DMS153 treated with DMSO at 0.1 percent for 48 hours (cell line): ENCODE data around the gene HLCS.

Experiments used
- DNase-seq: peaks from one replicate; lab custom pipeline; 2025; ENCODE audit not compliant: unreplicated experiment; lab: John Stamatoyannopoulos, UW

The HLCS gene

DNA sequence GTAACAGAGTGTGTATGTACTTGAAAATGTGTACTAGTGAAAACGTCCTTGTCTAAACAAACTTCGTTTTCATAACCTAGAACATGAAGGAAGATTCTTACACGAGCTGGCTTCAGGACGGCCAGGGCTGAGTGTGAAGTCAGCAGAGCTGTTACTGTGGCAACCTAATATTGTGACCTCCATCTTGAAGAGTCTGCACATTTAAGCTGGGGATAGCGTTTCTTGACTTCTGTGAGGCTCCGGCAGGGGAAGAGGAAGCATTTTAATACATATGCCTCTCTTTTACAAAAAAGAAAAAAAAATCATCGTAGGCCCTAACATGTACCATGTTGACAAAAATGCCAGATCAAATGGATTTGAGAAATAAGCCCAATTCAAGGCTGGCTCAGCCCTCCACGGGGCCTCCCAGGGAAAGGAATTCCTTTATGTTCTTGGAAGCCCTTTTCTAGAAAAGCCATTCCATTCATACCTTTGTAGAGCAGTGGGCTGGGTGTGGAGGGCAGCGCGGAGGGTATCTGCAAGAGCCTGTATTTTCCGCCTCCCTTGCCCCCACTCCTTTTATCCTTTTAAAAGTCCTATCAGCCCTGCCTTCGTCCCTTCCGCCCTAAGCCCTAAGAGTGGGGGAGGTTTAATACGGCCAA is 216.4 kb downstream of the HLCS start:
- DNase-seq = no peak

DNA sequence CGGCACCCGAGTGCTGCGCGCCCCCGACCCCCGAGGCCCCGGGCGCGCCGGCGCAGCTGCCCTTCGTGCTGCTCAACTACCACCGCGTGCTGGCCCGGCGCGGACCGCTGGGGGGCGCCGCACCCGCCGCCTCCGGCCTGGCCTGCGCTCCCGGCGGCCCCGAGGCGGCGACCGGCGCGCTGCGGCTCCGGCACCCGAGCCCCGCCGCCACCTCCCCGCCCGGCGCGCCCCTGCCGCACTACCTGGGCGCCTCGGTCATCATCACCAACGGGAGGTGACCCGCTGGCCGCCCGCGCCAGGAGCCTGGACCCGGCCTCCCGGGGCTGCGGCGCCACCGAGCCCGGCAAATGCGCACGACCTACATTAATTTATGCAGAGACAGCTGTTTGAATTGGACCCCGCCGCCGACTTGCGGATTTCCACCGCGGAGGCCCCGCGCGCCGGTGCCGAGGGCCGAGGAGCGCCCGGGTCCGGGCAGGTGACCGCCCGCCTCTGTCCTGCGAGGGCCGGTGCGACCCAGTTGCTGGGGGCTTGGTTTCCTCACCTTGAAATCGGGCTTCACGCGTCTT is 218.6 kb downstream of the HLCS start:
- no peak for DNase-seq

DNA sequence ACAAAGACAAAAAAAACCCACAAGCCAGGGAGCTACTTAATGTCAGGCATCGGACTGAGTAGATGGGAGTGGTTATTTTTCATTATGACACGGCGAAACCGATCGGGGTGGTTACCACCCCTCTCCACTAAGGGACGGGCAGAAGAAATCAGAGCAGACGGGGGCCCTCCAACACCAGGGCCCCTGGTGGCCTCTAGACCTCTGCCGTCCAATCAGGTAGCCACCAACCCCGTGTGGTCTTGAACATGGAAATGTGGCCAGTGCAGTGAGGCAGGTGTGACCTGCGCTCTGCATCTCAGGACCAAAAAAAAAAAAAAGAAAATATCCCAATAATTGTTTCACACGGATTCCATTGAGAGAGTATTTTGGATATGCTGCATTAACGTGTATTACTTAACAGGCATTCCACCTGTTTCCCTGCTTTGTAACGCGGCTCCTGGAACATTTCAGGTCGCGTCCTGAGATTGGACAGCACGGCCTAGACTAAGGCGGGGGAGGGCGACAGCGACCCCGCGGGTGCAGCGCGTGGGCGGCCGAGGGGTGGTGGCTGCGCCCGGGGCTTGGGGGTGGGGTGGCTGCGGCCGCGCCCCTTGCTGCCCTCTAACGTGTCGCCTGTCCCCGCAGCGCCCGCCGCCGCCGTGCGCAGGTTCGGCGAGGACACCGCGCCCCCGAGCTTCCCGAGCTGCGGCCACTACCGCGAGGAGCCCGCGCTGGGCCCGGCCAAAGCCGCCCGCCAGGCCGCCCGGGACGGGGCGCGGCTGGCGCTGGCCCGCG is 219.2 kb downstream of the HLCS start:
- DNase-seq = no peak

DNA sequence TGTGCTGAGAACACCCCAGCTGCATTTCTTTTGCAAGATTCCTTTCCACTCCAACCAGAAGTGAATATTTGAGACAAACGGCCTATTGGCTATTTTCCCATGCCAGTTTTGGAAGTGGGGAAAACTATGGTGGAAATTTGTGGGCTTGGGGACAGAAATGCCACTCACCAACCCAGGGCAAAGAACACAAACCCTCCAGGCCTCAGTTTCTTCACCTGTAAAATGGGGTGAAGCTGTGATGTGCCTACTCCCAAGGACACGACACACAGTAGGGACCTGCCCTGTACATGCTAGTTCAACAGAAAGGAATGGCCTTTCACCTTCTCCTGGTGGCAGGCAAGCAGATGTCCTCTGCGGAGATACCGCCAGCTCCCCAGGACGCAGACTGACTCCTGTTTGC is 221.0 kb downstream of the HLCS start:
- no peak for DNase-seq

DNA sequence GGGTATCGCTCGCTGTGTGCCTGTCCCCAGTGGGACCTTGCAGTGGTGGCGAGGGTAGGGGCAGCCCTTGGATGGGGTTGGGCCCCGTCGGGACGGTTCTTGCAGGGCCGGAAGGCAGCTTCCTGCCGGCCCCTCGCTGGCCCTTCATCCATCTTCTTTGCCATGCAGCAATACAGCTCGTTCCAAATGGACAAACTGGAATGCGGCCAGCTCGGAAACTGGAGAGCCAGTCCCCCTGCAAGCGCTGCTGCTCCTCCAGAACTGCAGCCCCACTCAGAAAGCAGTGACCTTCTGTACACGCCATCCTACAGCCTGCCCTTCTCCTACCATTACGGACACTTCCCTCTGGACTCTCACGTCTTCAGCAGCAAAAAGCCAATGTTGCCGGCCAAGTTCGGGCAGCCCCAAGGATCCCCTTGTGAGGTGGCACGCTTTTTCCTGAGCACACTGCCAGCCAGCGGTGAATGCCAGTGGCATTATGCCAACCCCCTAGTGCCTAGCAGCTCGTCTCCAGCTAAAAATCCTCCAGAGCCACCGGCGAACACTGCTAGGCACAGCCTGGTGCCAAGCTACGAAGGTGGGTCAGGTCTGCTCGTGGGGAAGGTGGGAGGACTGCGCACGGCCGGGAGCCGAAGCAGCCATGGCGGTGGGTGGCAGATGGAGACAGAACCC is 221.8 kb downstream of the HLCS start:
- DNase-seq = peak; percentile 46

DNA sequence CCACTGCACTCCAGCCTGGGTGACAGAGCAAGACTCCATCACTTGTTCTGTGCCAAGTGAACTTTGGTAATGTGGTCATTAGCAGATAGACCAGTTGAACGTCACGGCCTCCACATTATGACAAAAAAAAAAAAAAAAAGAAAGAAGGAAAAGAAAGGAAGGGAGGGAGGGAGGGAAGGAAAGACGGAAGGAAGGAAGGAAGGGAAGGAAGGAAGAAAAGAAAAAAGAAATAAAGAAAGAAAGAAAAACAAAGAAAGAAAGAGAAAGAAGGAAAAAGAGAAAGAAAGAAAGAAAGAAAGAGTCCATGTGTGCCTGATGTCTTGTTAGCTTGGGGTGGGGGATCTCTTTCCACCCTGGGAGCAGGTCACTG is 222.3 kb downstream of the HLCS start:
- no peak for DNase-seq

DNA sequence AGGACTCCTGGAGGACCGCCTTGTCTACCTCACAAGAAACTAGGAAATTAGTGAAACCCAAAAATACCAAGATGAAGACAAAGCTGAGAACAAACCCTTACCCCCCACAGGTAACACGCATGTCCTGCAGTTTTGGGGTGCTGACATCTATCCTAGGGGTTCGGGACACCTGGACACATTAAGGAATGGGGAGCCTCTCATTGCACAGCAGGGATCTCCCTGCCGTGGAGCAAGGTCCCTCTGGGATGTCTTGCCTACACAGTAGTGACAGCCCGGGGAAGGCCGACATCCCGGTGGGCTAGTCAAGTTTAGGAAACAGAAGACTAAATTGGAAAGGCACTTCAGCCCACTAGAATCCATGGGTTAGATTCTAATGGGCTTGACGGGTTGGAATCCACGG is 223.0 kb downstream of the HLCS start:
- DNase-seq = no peak

DNA sequence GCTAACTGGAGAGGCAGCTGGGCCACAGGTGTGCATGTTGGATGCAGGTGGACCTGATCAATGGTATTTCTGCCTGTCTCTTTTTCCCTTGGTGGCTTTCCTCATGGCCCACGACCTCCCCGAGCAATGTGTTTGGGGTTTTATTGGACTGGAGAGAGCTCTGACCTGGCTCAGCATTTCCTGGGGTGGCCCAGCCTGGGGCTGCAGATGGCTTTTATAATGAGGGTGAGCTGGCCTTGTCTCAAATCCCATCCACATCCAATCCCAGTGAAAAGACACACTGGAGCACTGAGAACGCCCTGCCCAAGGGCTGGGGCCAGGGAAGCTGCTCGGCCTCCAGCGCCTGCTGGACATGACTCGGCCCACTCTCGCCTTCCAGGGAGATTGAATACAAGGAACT is 223.5 kb downstream of the HLCS start:
- no peak for DNase-seq

DNA sequence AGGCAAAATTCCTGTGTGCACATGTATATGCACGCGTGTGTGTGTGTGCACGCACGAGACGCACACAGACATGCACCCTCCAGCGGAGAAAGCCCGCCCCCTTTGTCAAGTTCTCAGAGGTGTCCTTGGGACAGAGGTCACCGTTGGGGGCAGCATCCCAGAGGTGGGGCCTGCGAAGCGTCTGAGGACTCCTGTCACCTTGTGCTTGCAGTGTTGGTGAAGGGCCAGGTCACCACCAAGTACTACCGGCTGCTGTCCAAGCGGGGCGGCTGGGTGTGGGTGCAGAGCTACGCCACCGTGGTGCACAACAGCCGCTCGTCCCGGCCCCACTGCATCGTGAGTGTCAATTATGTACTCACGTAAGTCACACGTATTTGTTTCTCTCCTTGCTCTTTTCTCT is 225.0 kb downstream of the HLCS start:
- no peak for DNase-seq

DNA sequence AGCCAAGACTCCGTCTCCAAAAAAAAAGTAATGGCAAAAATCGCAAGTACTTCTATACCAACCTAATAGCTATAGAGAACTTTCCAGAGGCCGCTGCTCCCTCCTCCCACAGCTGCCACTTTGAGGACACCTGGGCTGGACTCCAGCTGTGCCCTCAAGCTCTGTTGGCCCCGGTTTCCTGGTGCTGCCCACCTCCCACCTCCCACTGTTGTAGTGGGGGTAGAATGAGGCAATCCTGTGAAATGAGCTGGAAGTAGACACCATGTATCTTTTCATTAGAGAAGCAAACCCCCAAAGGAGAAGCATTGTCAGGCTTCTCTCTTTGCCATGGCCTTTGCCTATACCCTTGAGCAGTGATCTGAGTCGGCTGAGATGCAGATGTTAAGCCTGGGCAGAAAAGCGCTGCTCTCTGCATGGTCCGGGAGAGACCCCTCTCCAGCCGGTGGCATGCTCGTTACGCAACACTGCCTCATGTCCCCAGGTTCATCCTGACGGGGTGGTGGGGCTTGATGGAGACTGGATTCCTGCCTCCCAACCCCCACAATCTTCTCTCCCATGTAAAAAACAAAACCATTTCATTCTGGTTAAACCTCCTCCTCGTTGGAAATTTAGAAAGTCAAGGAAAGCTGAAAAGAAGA is 227.9 kb downstream of the HLCS start:
- DNase-seq = no peak

DNA sequence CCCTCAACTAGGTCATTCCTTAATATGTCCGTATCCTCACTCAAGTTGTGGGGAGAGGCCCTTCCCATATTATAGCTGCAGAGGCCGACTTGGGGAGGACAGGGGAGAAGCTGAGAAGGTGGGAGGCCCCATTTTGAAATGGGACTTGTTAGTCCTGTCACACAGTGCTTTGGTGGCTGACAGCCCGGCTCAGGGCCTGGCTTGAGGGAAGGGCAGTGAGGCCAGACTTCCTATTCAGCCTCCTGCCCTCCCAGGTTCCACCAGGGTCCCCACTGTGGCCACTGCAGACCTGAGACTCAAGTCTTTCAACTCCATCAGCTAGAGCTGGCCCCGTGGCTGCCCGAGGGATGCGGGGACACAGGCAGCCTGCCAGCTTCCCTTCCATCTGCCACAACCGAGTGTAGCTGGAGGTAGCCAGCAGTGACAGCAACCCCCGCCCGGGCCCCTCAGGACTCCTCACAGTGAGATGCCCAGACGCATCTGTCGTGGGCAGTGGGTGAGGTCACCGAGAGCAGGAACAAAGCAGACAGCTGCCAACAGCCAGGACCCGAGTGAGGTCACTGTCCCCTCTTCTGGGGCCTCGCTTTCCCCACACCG is 230.6 kb downstream of the HLCS start:
- no peak for DNase-seq

DNA sequence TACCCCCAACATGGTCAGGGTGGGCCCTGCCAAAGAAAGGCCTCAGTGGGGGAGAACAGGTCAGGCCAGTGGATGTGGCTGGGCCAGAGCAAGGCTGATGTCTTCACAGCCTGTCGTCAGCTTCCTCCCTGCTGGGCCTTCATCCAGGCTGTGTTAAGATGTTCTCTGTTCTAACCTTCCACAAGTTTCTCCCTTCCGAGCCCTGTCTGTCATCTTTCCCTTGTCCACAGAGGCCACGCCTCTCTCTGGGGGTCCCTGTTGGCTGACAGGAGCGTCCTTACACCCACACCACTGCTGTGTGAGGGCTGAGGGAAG is 231.3 kb downstream of the HLCS start:
- DNase-seq = no peak

DNA sequence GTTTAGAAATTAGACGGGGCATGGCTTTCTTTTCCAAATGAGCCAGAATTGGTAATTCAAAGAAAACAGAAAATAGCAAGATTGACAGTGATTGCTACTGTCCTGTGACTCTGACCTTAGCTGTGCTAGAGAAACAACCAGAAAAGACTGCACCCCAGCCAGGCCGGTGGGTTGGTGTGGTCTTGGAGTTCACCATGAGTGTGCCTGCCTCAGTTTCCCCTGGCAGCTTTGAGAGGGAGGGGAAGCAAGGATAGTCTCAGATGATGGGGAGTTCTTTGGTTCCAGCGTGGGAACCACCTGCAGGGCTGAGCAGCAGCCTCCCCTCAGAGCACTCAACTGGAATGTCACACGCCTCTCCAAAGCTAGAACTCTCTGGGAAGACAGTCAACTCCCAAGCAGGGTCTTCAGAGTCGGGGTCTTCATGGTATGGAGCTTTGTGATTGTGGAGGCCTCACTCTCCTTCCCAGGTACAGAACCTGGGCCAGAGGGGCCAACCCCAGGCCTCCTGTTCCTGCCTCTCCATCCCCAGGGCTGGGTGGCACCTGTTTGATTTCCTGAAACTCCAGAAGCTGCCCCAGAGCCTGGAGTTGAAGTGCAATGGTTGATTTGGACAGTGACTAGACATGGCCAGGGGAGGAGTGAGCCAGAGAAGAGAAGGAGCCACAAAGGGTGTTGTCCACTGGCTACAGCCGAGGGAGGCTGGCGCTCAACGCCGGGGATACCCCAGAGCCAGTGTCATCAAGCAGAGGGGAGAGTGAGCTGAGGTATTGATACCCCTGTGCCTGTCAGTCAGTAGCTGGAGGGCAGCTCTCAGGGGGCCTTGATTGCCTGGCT is 231.9 kb downstream of the HLCS start:
- DNase-seq = no peak

DNA sequence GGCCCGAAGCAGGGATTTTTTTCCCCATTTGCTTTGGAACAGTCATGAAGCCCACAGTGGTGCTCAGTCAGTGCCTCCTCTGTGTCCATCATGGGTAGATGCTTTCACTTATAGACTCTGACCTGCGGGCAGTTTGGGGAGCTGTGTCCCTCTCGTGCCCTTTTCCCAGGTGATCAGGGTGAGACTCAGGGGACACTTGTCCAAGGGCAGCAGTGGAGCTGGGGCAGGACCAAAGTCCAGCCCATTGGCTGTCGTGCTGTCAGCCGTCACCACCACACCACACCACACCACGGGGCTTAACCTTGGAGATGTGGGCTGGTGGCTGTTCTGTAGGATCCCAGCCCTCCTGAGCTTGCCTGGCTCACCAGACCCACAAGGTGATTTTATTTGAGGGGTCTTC is 232.6 kb downstream of the HLCS start:
- DNase-seq = no peak

DNA sequence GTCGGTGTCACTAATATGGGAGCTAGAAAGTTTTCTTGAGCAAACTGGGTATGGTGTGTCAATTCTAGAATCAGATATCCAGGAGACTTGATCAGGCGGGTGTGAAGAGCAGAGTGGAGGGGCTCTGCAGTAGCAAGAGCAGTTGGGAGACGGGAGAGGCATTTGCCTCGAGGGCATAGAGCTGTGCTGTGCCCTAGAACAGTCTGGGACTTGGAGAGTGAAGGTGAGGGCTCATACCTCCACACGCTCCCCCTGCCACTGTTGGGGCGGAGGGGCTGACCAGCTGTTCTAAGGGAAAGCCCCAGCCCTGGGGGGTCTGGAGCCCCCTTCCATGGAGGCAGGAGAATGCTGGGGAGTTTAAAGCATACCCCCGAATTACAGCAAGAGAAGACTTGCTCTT is 233.7 kb downstream of the HLCS start:
- DNase-seq = no peak

DNA sequence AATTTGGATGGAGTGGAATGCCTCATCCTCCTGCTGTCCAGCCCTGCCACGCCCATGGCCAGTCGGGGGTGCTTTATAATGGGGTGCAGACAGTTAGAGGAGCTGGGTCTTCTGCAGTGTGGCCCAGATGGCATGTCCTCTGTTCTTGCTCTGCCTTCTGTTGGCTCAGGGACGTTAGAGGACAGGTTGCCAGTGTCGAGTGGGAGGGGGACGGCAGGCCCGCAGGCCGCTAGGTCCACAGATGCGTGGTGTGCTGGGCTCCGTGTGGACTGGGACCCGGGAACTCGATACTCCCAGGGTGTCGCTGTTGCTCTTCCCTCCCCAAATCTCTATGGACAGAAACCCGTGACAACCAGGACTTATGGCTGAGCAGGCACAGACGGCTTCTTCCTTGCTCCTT is 234.3 kb downstream of the HLCS start:
- no peak for DNase-seq

DNA sequence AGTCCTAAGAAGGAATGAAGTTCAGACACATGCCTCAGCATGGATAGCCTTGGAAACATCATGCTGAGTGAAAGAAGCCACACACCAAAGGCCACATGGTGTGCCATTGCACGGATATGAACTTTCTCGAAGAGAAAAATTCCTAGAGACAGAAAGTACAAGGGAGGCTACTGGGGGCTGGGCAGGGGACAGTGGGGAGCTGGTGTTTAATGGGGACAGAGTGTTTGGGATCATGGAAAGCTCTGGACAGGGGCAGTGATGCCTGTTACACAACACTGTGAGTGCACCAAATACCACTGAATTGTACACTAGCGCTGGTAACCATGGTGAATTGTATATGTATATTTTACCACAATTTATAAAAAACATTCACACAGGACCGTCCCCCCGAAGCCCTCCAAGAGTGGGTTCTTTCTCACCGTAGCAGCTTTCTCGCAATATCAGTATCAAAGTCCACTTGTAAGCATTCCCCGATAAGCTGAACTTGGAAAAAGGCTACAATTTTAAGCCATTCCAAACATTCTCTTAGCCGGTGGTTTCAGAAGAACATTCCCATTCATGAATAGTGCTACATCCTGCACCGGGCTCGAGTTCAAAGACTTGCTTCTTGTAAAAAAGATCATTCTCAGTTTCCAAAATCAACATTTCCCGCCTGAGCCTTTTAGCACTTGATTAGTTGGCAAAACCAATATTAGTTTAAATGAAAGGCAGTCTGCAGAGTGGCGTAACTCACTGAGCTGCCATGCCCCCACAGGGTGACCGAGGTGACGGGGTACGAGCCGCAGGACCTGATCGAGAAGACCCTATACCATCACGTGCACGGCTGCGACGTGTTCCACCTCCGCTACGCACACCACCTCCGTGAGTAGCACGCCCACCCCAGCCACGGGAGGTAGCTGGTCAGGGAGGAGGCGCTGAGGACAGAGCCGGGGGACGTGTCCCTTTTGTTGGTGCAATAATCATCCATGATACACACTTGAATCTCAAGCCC is 235.9 kb downstream of the HLCS start:
- no peak for DNase-seq

DNA sequence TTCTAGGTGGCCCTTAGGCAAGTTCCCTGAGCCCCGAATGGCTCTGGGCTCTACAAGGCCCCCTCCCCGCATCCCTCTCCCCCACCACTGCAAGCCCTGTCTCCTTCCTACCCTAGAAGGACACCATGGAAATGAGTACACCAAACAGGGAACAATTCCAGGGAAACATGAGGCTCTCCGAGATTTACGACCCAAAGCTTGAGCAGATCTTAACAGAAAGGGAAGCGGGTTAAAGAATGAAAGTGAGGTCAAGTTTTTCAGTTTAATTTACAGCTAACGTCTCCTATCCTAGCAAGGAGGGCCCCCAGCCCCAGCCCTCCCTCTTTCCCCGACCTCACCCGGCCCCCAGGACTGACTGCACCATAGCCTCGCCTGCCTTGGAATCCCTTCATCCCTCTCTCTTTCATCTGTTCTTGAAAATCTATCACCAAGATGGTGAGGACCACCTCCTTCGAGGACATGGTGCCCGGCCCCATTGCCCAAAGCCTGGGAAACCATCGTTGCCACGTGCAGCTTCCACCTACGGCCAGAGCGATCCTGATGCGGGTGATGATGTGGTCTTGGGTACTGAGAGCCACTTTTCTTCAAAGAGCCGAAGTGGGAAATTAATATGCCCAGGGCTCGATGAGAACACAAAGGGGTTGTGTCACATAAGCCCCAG is 237.0 kb downstream of the HLCS start:
- DNase-seq = no peak
